NB4 (cell line): Measurements from ENCODE around the gene NARF.
A peak's percentile ranks its signal among the peaks of the same experiment; 100 is the strongest.
"Not testable (repeated sequence)": the region's sequence is repeated elsewhere in the genome, so short reads cannot be mapped to it uniquely, and the experiment has no call there.

Experiments used
- DNase-seq: peaks from one replicate; pipeline ENCODE4 v3.0.0; 2010; ENCODE audit warnings: low read depth
- H3K4me3 ChIP-seq: one replicate; pipeline ENCODE4 v1.5.1; 2011; ENCODE audit warnings: mild to moderate bottlenecking, low read depth, low read length, moderate library complexity
- MYC ChIP-seq: IDR thresholded peaks from 2 replicates; pipeline ENCODE4 v1.6.1; 2011; ENCODE audit warnings: low read depth, low read length
- POLR2A ChIP-seq: IDR thresholded peaks from 2 replicates; pipeline ENCODE4 v1.6.1; 2011; ENCODE audit warnings: mild to moderate bottlenecking; ENCODE audit not compliant: insufficient read length; ENCODE audit errors: extremely low read depth
- TF ChIP-seq, protein P1 (sequence below): IDR thresholded peaks from 2 replicates; pipeline ENCODE4 v1.6.1; 2011; ENCODE audit warnings: low read depth, low read length
- TF ChIP-seq, protein P2 (sequence below): IDR thresholded peaks from one replicate; pipeline ENCODE4 v1.5.1; 2012; ENCODE audit warnings: low read depth, low read length

The NARF gene

DNA sequence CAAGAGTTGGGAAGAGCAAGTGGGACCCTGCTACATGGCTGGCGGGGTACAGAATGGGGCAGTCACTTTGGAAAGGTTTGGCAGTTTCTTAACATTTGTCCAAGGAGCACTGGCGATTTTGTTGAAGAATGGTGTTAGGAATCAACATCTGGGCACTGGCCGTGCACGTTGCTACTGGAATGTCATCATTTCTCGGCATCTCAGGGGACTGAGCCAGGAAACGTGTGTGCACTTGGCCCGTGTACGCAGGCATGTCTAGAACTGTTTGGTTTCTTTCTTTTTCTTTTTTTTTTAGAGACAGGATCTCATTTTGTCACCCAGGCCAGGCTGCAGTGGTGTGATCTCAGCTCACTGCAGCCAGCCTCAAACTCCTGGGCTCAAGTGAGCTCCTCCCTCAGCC lies 43.7 kb downstream of the NARF start:
- no peak overlapping the region for H3K4me3 ChIP-seq

DNA sequence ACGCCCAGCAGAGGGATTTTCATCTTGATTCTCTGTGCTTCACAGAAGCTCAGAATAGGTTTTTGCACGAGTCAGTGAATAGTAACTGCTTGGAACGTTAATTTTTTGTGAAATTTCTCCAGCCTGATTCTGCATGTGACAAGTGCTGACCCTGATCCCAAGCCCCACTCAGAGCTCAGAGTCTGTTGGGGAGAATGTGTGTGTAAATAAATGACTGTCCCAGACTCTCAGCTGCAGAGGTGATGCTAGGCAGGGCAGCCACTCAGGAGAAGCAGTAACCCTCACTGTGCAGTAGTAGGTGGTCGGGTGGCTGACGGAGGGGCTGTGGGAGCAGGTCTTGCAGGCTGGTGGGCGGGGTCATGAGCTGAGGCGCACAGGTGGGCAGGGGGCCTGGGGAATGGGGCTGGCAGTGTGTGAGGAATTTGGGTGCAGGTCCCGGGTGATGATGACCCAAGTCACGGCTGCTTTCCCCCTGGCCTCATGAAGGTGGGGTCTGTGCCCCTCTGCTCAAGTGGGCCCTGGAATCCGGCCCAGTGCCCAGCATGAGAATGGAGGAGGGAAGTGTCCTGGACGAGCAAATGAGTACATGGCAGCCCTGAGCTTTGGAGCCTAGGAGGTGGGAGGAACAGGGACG lies 44.7 kb downstream of the NARF start:
- no peak for DNase-seq
- no peak overlapping the region for H3K4me3 ChIP-seq
- TF ChIP-seq, protein P1, sequence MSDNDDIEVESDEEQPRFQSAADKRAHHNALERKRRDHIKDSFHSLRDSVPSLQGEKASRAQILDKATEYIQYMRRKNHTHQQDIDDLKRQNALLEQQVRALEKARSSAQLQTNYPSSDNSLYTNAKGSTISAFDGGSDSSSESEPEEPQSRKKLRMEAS: no peak
- TF ChIP-seq POLR2A: no peak
- TF ChIP-seq MYC: no peak
- TF ChIP-seq, protein P2, sequence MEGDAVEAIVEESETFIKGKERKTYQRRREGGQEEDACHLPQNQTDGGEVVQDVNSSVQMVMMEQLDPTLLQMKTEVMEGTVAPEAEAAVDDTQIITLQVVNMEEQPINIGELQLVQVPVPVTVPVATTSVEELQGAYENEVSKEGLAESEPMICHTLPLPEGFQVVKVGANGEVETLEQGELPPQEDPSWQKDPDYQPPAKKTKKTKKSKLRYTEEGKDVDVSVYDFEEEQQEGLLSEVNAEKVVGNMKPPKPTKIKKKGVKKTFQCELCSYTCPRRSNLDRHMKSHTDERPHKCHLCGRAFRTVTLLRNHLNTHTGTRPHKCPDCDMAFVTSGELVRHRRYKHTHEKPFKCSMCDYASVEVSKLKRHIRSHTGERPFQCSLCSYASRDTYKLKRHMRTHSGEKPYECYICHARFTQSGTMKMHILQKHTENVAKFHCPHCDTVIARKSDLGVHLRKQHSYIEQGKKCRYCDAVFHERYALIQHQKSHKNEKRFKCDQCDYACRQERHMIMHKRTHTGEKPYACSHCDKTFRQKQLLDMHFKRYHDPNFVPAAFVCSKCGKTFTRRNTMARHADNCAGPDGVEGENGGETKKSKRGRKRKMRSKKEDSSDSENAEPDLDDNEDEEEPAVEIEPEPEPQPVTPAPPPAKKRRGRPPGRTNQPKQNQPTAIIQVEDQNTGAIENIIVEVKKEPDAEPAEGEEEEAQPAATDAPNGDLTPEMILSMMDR: no peak

More for the DNA sequence above, 43.7 kb downstream of the NARF start:
- DNase-seq: no peak
- TF ChIP-seq, protein P1: no peak
- TF ChIP-seq MYC (no peak), POLR2A (no peak)
- TF ChIP-seq, protein P2: no peak

DNA sequence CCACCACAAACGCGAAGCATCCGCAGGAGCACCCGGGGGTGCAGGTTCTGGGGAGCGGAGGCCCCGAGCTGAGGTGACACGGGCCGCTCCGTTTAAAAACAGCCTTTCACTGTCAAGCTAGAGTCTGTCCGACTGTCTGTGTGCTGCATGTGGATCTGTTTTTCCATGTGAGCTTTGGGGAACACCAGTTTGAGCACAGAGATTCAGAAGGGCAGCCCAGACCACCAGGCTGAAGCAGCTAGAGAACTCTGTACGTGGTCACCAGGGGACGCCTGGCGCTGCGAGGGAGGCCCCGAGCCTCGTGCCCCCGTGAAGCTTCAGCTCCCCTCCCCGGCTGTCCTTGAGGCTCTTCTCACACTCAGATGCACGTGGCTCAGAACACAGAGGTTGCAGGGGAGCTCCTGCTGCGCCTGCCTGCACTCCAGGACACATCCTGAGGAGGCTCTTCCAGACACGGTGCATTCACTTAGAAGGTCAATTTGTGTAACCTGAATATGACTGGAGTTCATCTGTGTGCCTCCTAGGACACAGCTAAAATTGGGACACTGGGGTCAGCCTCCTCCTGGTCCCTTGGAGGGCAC lies 45.3 kb downstream of the NARF start:
- DNase-seq: no peak
- TF ChIP-seq MYC (no peak), POLR2A (no peak)
- TF ChIP-seq, protein P1: no peak
- TF ChIP-seq, protein P2: no peak
- no peak overlapping the region for H3K4me3 ChIP-seq

DNA sequence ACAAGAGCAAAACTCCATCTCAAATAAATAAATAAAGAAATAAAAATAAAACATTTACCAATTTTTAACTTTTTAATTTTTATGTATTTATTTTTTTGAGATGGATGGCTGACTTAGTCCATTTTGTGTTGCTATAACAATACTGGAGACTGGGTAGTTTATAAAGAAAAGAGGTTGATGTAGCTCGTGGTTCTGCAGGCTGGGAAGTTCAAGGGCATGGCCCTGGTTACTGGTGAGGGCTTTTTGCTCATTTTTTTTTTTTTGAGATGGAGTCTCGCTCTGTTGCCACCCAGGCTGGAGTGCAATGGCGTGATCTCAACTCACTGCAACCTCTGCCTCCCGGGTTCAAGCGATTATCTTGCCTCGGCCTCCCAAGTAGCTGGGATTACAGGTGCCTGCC lies 46.8 kb downstream of the NARF start:
- no peak overlapping the region for H3K4me3 ChIP-seq
- TF ChIP-seq, protein P1: no peak
- TF ChIP-seq, protein P2: no peak
- TF ChIP-seq MYC: no peak
- no peak for TF ChIP-seq POLR2A
- no peak for DNase-seq

DNA sequence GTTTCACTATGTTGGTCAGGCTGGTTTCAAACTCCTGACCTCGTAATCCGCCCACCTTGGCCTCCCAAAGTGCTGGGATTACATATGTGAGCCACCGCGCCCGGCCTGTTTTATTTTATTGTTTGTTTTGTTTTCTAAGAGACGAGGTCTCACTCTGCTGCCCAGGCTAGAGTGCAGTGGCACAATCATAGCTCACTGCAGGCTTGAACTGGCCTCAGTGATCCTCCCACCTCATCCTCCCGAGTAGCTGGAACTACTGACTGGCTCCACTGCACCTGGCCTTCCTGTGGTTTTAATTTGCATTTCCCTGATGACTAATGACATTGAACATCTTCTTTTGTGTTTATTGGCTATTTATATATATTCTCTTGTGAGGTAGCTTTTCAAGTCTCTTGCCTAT lies 47.9 kb downstream of the NARF start:
- peak; percentile 47 for DNase-seq
- not testable (repeated sequence) for H3K4me3 ChIP-seq

DNA sequence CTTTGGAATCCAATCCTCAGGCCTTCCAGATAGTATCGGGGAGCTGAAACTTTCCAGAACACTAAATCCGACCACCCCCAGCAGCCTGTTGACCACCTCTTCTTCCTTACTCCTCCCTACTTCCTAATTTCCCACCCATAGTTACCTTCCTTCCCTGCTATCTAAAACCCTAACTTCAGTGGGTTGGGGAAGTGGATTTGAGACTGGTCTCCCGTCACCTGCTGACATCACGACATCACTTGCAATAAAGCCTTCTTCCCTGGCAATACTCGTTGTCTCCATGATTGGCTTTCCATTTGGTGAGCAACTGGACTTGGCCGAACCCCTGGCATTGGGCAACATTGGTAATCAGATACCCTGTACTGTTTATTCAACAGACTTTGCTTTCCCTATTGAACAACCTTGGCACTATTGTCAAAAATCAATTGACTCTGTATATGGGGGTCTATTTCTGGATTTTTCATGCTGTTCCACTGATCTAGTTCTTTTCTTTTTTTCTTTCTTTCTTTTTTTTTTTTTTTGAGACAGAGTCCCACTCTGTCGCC lies 49.2 kb downstream of the NARF start:
- H3K4me3 ChIP-seq: no peak overlapping the region
- DNase-seq: no peak
- TF ChIP-seq, protein P2: no peak
- TF ChIP-seq MYC (no peak), POLR2A (no peak)
- TF ChIP-seq, protein P1: no peak

DNA sequence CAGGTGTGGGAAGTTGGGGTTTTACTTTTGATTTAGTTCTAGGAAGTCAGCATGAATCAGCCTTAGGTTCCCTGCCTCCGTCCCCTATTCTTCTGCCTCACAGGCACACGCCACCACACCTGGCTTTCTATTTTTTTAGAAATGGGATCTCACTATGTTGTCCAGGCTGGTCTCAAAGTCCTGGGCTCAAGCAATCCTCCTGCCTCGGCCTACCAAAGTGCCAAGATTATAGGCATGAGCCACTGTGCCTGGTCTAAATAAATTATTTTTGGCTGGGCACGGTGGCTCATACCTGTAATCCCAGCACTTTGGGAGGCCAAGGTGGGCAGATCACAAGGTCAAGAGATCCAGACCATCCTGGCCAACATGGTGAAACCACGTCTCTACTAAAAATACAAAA lies 53.1 kb downstream of the NARF start:
- H3K4me3 ChIP-seq, DNase-seq: not testable (repeated sequence)

DNA sequence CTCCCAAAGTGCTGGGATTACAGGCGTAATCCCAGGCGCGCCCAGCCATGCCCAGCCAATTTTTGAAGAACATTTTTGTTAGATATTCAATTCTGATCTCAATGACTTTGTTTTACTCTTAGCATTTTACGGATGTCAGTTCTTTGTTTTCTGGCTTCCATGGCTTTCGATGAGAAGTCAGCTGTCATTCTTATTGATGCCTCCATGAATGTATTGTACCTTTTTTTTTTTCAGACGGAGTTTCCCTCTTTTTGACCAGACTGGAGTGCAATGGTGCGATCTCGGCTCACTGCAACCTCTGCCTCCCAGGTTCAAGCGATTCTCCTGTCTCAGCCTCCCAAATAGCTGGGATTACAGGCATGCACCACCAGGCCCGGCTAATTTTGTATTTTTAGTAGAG lies 55.3 kb downstream of the NARF start:
- H3K4me3 ChIP-seq: not testable (repeated sequence)

More for the DNA sequence above, 55.3 kb downstream of the NARF start:
- DNase-seq: not testable (repeated sequence)
